C4-2B (cell line): ENCODE data around the gene CD81.

Experiments used
- H3K27ac ChIP-seq: fragments of 450-650 bp; 2 replicates; pipeline ENCODE4 v1.5.1; 2017
- ZFX ChIP-seq: fragments of 450-650 bp; IDR thresholded peaks from 2 replicates; pipeline ENCODE4 v1.6.1; 2017
- TF ChIP-seq, protein P1 (sequence below): fragments of 450-650 bp; conservative IDR thresholded peaks from 2 replicates; pipeline ENCODE4 v1.5.1; 2017; ENCODE audit warnings: mild to moderate bottlenecking

Gene CD81

GRCh38 chr11:2401436-2401984, 24.4 kb downstream of the CD81 start:
- H3K27ac ChIP-seq, result peak overlapping the region; percentile 89
- TF ChIP-seq, protein P1, sequence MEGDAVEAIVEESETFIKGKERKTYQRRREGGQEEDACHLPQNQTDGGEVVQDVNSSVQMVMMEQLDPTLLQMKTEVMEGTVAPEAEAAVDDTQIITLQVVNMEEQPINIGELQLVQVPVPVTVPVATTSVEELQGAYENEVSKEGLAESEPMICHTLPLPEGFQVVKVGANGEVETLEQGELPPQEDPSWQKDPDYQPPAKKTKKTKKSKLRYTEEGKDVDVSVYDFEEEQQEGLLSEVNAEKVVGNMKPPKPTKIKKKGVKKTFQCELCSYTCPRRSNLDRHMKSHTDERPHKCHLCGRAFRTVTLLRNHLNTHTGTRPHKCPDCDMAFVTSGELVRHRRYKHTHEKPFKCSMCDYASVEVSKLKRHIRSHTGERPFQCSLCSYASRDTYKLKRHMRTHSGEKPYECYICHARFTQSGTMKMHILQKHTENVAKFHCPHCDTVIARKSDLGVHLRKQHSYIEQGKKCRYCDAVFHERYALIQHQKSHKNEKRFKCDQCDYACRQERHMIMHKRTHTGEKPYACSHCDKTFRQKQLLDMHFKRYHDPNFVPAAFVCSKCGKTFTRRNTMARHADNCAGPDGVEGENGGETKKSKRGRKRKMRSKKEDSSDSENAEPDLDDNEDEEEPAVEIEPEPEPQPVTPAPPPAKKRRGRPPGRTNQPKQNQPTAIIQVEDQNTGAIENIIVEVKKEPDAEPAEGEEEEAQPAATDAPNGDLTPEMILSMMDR, result no peak
- TF ChIP-seq ZFX, result no peak

DNA sequence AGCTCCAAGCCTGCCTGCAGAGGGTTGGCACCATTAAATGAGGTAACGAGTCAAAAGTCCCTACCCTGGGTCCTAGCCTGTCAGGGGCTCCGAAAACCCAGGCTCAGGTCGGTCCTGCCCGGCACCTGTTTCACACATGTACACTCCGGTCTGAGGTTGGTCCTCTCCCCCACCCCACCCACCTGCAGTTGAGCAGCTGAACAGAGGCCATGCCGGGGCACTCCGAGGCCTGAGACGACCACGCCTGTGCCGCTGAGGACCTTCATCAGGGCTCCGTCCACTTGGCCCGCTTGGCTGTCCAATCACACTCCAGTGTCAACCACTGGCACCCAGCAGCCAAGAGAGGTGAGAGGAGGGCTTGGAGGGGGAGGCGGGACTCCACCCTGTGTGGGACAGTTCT, 25.0 kb downstream of the CD81 start:
- H3K27ac ChIP-seq, result peak overlapping the region; percentile 89; the same call in 1 of the 2 replicates
- TF ChIP-seq, protein P1, result no peak
- no peak for TF ChIP-seq ZFX

- no peak overlapping the region for H3K27ac ChIP-seq
- TF ChIP-seq ZFX, result no peak
- TF ChIP-seq, protein P1, result no peak
These were observed 26.0 kb downstream of the CD81 start for GRCh38 chr11:2402890-2403645.

GRCh38 chr11:2404735-2405196, 27.7 kb downstream of the CD81 start:
- H3K27ac ChIP-seq, result no peak overlapping the region

GRCh38 chr11:2406451-2406850, 29.3 kb downstream of the CD81 start:
- TF ChIP-seq ZFX, result no peak
- TF ChIP-seq, protein P1, result no peak
- no peak overlapping the region for H3K27ac ChIP-seq

More at GRCh38 chr11:2404735-2405196, 27.7 kb downstream of the CD81 start:
- no peak for TF ChIP-seq ZFX
- TF ChIP-seq, protein P1, result no peak

GRCh38 chr11:2406878-2407410, 29.8 kb downstream of the CD81 start:
- H3K27ac ChIP-seq, result no peak overlapping the region
- no peak for TF ChIP-seq ZFX
- TF ChIP-seq, protein P1, result no peak

DNA sequence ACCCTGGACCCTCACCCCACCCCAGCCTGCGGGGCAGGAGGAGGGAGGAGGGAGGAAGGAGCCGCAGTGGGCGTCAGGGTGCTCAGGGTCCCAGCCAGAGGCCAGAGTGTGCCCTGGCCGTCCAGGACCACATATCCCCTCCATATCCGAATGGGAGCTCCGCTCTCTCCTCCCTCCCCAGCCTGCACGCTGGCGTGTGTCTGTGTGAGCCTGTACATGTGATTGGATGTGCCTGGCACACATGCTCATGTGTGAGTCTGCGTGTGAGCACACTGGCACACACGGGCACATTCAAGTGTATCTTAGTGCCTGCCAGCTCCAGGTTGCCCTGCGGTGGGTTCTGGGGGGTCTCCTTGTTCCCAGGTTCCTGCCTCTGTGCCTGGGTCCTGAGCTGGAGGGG, 31.6 kb downstream of the CD81 start:
- no peak overlapping the region for H3K27ac ChIP-seq
- TF ChIP-seq, protein P1, result no peak
- no peak for TF ChIP-seq ZFX
